MCF 10A (cell line): ENCODE measurements around the gene MINAR1. TPM values are rescaled to one million over a fixed set of nuclear protein-coding genes. Genes with fewer than 3 reads are reported as not detected.

Experiments
- BruUV-seq: library from RNA; stranded (reverse); fragments of 400-500 nt; replicated peaks from 2 replicates; lab custom pipeline; 2021; lab: Mats Ljungman, UMichigan
- CTCF ChIA-PET: fragments of 300-600 bp; sonication (Branson Sonifier 250); formaldehyde crosslinking; extraction: SDS; loops from one replicate; lab custom pipeline; 2021; ENCODE audit warnings: antibody characterized with exemption, inconsistent platforms; lab: Yijun Ruan, JAX
- POLR2A ChIA-PET: fragments of 300-600, 350-650 bp; sonication (Branson Sonifier 250); formaldehyde crosslinking; extraction: SDS; loops from one replicate; lab custom pipeline; 2020; ENCODE audit warnings: antibody characterized with exemption, inconsistent platforms; lab: Yijun Ruan, JAX
- DNase-seq: peaks from one replicate; pipeline ENCODE4 v3.0.0-alpha.2; 2018; ENCODE audit not compliant: unreplicated experiment
- H3K27ac Mint-ChIP-seq: one replicate; pipeline ENCODE4 v1.8.0; 2022; ENCODE audit warnings: mild to moderate bottlenecking, low read depth, mixed read lengths; ENCODE audit not compliant: unreplicated experiment
- H3K27me3 Mint-ChIP-seq: one replicate; pipeline ENCODE4 v1.8.0; 2022; ENCODE audit warnings: mixed read lengths; ENCODE audit not compliant: insufficient read depth, unreplicated experiment
- H3K36me3 Mint-ChIP-seq: one replicate; pipeline ENCODE4 v1.8.0; 2022; ENCODE audit warnings: mild to moderate bottlenecking, moderate library complexity, mixed read lengths; ENCODE audit not compliant: insufficient read depth, unreplicated experiment
- H3K4me1 Mint-ChIP-seq: one replicate; pipeline ENCODE4 v1.8.0; 2022; ENCODE audit warnings: mixed read lengths; ENCODE audit not compliant: insufficient read depth, unreplicated experiment
- H3K4me3 Mint-ChIP-seq: one replicate; pipeline ENCODE4 v1.8.0; 2022; ENCODE audit warnings: mild to moderate bottlenecking, moderate library complexity, mixed read lengths; ENCODE audit not compliant: unreplicated experiment
- H3K9me3 Mint-ChIP-seq: one replicate; pipeline ENCODE4 v1.8.0; 2022; ENCODE audit warnings: mixed read lengths; ENCODE audit not compliant: unreplicated experiment
- CTCF ChIP-seq: fragments of 200-600 bp; IDR thresholded peaks from one replicate; pipeline ENCODE4 v1.8.0; 2022; ENCODE audit warnings: antibody characterized with exemption, mild to moderate bottlenecking; ENCODE audit not compliant: unreplicated experiment
- intact Hi-C: fragments of 100-400 bp; cut with micrococcal nuclease; formaldehyde crosslinking; loops from 2 replicates; pipeline ENCODE4 v1.14.1; 2022
- total RNA-seq: library from RNA; stranded (reverse); gene quantifications from 2 replicates; pipeline ENCODE4 v1.2.3, GENCODE V29; 2022

MINAR1 gene
- total RNA-seq, 1 experiment from 2014 or later = 0.47 TPM

- Mint-ChIP-seq H3K9me3 (no peaks in the 10 kb centered on the region), H3K36me3 (no peaks in the 10 kb centered on the region), H3K27me3 (peaks cover 11% of the 10 kb centered on the region), H3K4me3 (no peak overlapping the region), H3K4me1 (no peaks in the 10 kb centered on the region), H3K27ac (no peak overlapping the region)
- no TSS peak for BruUV-seq
- ChIA-PET CTCF (interaction anchor here (0.7 to 1.4 kb wide), 3 partner anchors 114 to 511 kb away, joined by 3 to 4 read pairs (median 3); no protein-coding TSS in a partner anchor), POLR2A (interaction anchor here (0.9 kb wide), 1 partner anchor 14 kb away, joined by 3 read pairs; no protein-coding TSS in a partner anchor)
- intact Hi-C loops = no loop called here
- no peak for DNase-seq
- no peak for TF ChIP-seq CTCF
These were observed 49.7 kb downstream of the MINAR1 start for GRCh38 chr15:79481793-79482192.

Other genes starting within 250 kb of the MINAR1 start
- gene ANKRD34C, start 149.6 kb upstream of the MINAR1 start, total RNA-seq = not detected in 2 replicates
- gene TMED3, start 121.2 kb upstream of the MINAR1 start, total RNA-seq = 62.4 and 70.0 TPM in 2 replicates